NCI-H2196 (cell line): ENCODE measurements around the gene ANKS1B.
"Not testable (repeated sequence)": the region's sequence is repeated elsewhere in the genome, so short reads cannot be mapped to it uniquely, and the experiment has no call there.

ENCODE experiments used
- DNase-seq: peaks from one replicate; lab custom pipeline; 2025; ENCODE audit not compliant: unreplicated experiment; lab: John Stamatoyannopoulos, UW

ANKS1B gene

GRCh38 chr12:99609455-99610181 lies 375.1 kb downstream of the ANKS1B start:
- DNase-seq, result no peak

GRCh38 chr12:99600388-99600787 lies 384.3 kb downstream of the ANKS1B start:
- no peak for DNase-seq

GRCh38 chr12:99598785-99599184 lies 386.0 kb downstream of the ANKS1B start:
- DNase-seq, result no peak

DNA sequence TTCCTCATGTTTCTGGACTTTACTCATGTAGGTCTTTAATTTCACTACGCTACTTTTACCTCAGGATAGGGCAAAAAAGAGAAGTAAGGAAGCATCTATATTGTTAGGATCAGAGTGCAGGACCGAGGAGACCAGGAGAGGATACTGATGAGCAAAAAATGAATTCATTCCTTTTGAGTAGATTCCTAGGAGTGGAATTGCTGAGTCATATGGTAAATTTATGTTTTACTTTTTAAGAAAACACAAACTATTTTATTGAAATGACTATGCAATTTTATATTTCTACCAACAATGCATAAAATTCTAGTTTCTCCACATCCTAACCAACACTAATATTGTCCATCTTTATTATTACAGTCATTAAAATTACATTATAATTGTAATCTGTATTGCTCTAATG lies 388.0 kb downstream of the ANKS1B start:
- no peak for DNase-seq

DNA sequence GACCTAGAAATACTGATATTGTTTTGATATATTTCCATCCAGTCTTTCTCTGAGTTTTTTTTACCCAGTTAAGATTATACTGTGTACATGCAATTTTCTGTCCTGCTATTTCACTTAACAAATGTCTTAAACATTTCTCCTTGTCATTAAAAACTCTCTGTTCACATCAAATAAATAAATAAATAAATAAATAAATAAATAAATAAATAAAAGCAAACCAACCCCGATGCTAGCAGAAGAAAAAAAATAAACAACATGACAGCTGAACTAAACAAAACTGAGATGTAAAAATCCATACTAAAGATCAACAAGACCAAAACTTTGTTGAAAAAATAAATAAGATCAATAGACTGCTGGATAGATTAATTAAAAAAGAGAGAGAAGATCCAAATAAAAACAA lies 407.6 kb downstream of the ANKS1B start:
- DNase-seq, result not testable (repeated sequence)

- no peak for DNase-seq
Measured at GRCh38 chr12:99573980-99574379, 410.8 kb downstream of the ANKS1B start.

- DNase-seq, result no peak
Measured at GRCh38 chr12:99567072-99567471, 417.7 kb downstream of the ANKS1B start.

- no peak for DNase-seq
Measured at GRCh38 chr12:99558109-99558508, 426.6 kb downstream of the ANKS1B start.

- no peak for DNase-seq
Measured at GRCh38 chr12:99553461-99553860, 431.3 kb downstream of the ANKS1B start.

DNA sequence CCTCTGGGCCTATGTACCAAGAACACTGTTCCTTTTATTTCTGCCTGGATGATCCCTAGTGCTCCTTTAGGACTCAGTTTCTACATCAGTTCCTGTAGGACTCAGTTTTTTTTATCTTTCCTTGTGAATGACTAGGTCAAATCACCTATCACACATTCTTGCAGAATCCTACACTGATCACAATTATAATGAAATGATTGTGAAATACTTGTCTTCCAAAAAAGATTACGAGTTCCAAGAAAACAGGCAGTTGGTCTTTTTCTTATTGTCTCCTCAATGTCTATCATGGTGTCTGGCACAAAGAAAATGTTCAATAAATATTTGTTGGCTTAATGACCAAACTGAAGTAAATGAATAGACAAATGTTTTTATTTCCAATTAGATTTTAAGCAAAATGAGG lies 432.7 kb downstream of the ANKS1B start:
- no peak for DNase-seq

GRCh38 chr12:99549651-99550050 lies 435.1 kb downstream of the ANKS1B start:
- no peak for DNase-seq

DNA sequence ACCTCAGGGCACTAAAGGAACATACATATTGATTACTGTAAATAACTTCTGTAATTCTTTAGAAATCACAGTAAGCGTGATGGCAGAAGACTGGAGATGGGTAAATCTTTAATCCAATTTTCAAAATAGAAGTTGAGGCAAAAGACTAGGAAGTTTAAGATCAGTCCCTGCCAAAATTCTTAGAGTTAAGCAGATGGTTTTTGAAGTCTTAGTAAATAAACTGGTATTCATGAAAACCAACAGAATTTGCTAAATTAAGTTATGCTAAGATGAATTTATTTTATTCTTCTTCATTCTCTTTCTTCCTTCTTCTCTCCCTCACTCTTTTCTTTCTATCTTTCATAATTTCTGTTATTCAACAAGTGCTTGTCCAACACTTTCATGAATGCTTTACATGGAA lies 435.5 kb downstream of the ANKS1B start:
- DNase-seq, result no peak

DNA sequence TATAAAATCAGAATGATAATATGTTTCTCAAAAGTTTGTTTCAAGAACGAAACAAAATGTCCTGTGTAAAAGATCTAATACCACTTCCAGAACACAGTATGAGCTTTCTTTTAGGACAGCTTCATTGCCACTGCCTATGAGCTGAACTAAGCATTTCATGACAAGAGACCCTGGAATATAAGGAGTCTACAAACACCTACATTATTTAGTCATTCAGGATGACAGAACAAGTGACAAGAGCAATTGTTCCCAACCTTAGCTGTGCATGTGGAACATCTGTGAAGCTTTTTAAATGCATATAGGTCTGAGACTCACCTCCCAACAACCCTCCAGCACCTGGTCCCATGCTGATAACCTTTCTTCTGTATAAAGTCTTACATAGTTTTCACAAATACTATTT lies 440.3 kb downstream of the ANKS1B start:
- DNase-seq, result no peak

DNA sequence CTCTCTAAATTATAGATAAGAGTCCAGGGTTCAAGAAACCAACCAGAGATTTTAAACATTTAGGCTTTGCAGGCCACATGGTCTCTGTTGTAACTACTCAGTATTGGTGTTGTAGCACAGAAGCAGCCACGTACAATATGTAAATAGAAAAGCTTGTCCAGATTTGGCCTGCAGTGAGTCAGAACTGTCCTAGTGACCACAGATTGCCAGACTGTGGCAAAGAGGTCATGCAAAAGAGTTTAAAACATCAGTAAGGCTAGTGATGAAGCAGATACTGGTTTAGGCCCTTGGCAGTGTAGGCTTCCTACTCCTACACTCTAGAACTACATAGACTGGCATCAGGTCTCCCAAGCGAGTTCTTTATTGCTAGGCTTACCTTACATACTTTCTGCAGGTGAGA lies 454.8 kb downstream of the ANKS1B start:
- no peak for DNase-seq

DNA sequence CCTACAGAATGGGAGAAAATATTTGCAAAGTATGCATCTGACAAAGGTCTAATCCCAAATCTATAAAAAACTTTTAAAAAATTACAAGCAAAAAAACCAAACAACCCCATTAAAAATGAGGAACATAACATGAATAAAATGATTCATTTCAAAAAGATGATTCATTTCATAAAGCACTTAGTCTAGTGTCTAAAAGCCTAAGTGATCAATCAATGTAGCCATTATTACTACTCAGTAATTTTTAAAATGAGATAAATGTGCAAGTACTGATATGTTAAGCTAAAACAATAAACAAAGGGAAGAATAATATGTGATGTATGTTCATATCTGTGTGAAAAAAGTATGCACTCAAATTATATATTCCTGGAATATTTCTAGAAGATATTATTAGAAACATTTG lies 456.3 kb downstream of the ANKS1B start:
- DNase-seq, result no peak

- no peak for DNase-seq
Measured at GRCh38 chr12:99523853-99524252, 460.9 kb downstream of the ANKS1B start.

- DNase-seq, result no peak
Measured at GRCh38 chr12:99522456-99522855, 462.3 kb downstream of the ANKS1B start.

DNA sequence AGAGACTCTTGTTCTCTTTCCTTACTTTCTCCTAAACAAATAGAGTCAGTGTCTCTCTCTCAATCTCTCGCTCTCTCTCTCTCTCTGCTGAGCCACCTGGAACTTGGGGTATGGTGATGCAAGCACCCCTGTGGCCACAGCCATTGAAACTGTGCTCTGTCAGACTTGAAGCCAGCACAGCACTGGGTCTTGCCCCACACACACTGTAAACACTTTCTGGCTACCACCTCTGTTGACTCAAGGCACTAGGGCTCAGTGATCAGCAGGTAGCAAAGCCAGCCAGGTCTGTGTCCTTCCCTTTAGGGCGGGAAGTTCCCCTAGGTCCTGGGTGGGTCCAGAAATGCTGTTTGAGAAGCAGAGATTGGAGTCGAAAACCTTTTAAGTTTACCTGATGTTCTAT lies 463.1 kb downstream of the ANKS1B start:
- DNase-seq, result no peak

- no peak for DNase-seq
Measured at GRCh38 chr12:99513066-99513465, 471.7 kb downstream of the ANKS1B start.

GRCh38 chr12:99505805-99506204 lies 478.9 kb downstream of the ANKS1B start:
- no peak for DNase-seq

GRCh38 chr12:99498756-99499155 lies 486.0 kb downstream of the ANKS1B start:
- DNase-seq, result no peak

GRCh38 chr12:99495799-99496198 lies 488.9 kb downstream of the ANKS1B start:
- no peak for DNase-seq

GRCh38 chr12:99493197-99493596 lies 491.5 kb downstream of the ANKS1B start:
- no peak for DNase-seq
